CD4-positive, alpha-beta T cell treated with Interleukin-15 for 4 hours (primary cell): ENCODE results near the gene FILIP1.
"Not testable (repeated sequence)": the region's sequence is repeated elsewhere in the genome, so short reads cannot be mapped to it uniquely, and the experiment has no call there.

Experiments used
- DNase-seq: peaks from one replicate; pipeline ENCODE4 v3.0.0-alpha.2; 2020; ENCODE audit warnings: low spot score

FILIP1 gene

GRCh38 chr6:75449630-75450206 is 43.9 kb downstream of the FILIP1 start:
- DNase-seq = no peak

GRCh38 chr6:75446241-75446880 is 47.2 kb downstream of the FILIP1 start:
- DNase-seq = no peak

- DNase-seq = no peak
These were observed 47.9 kb downstream of the FILIP1 start for GRCh38 chr6:75445738-75446137.

- no peak for DNase-seq
These were observed 48.7 kb downstream of the FILIP1 start for GRCh38 chr6:75444899-75445298.

GRCh38 chr6:75441883-75442282 is 51.7 kb downstream of the FILIP1 start:
- DNase-seq = not testable (repeated sequence)

GRCh38 chr6:75441479-75441878 is 52.1 kb downstream of the FILIP1 start:
- not testable (repeated sequence) for DNase-seq

- DNase-seq = no peak
These were observed 55.0 kb downstream of the FILIP1 start for GRCh38 chr6:75438442-75439116.

GRCh38 chr6:75438013-75438431 is 55.6 kb downstream of the FILIP1 start:
- DNase-seq = no peak

GRCh38 chr6:75437421-75437891 is 56.1 kb downstream of the FILIP1 start:
- no peak for DNase-seq

GRCh38 chr6:75436869-75437268 is 56.7 kb downstream of the FILIP1 start:
- DNase-seq = no peak

- DNase-seq = not testable (repeated sequence)
These were observed 60.8 kb downstream of the FILIP1 start for GRCh38 chr6:75432809-75433208.

- no peak for DNase-seq
These were observed 62.2 kb downstream of the FILIP1 start for GRCh38 chr6:75431379-75431778.

- no peak for DNase-seq
These were observed 62.8 kb downstream of the FILIP1 start for GRCh38 chr6:75430631-75431325.

- DNase-seq = no peak
These were observed 64.4 kb downstream of the FILIP1 start for GRCh38 chr6:75429061-75429703.

- DNase-seq = no peak
These were observed 65.4 kb downstream of the FILIP1 start for GRCh38 chr6:75428204-75428603.

- no peak for DNase-seq
These were observed 66.3 kb downstream of the FILIP1 start for GRCh38 chr6:75427329-75427728.

- DNase-seq = no peak
These were observed 68.7 kb downstream of the FILIP1 start for GRCh38 chr6:75424618-75425548.

- DNase-seq = no peak
These were observed 70.2 kb downstream of the FILIP1 start for GRCh38 chr6:75423386-75423785.

- no peak for DNase-seq
These were observed 71.5 kb downstream of the FILIP1 start for GRCh38 chr6:75422024-75422639.

GRCh38 chr6:75421316-75422023 is 72.1 kb downstream of the FILIP1 start:
- no peak for DNase-seq
